Prostate gland (tissue), 2 donors: ENCODE data around the gene GNG14. TPM values are rescaled to one million over a fixed set of nuclear protein-coding genes. Genes with fewer than 3 reads are reported as not detected.
"Not testable (repeated sequence)": the region's sequence is repeated elsewhere in the genome, so short reads cannot be mapped to it uniquely, and the experiment has no call there.

Experiments
- DNase-seq: peaks from one replicate; pipeline ENCODE4 v3.0.0-alpha.2; 2019; ENCODE audit warnings: low spot score
- H3K27ac ChIP-seq, 2 donors: fragments of 200-600 bp; sonication (generic); 2 replicates each; pipeline ENCODE4 v1.5.1; 2017 to 2019
- H3K27me3 ChIP-seq: fragments of 200-600 bp; sonication (generic); replicated peaks from 2 replicates; pipeline ENCODE4 v1.5.1; 2019; ENCODE audit not compliant: insufficient read depth
- H3K36me3 ChIP-seq, 2 donors: fragments of 200-600 bp; sonication (generic); 1 replicate in 1 of 2; 2 replicates in 1 of 2; pipeline versions ENCODE4 v1.5.1 to v1.8.1; 2017 to 2019
- H3K4me1 ChIP-seq: fragments of 200-600 bp; sonication (generic); replicated peaks from 2 replicates; pipeline ENCODE4 v1.5.1; 2019
- H3K4me3 ChIP-seq, 2 donors: fragments of 200-600 bp; sonication (generic); 2 replicates each; pipeline ENCODE4 v1.5.1; 2017 to 2019
- H3K9me3 ChIP-seq: fragments of 200-600 bp; sonication (generic); 2 replicates; pipeline ENCODE4 v1.5.1; 2017
- POLR2A ChIP-seq: fragments of 450-650 bp; IDR thresholded peaks from one replicate; pipeline ENCODE4 v1.6.1; 2016; ENCODE audit warnings: antibody characterized with exemption, mild to moderate bottlenecking
- POLR2AphosphoS5 ChIP-seq: sonication (generic); formaldehyde crosslinking; IDR thresholded peaks from one replicate; pipeline ENCODE4 v1.6.1; 2017; ENCODE audit warnings: antibody characterized with exemption
- WGBS: methylation state at CpG from one replicate; pipeline ENCODE4 v1.1.5; 2018; 5-methylcytosine and 5-hydroxymethylcytosine counted together
- intact Hi-C: fragments of 100-400 bp; cut with DNase I; formaldehyde crosslinking; loops from one replicate; pipeline ENCODE4 v1.14.2; 2022
- total RNA-seq, 2 donors: library from RNA; depleted of rRNA; stranded (reverse); fragments of >200 nt; gene quantifications; one replicate each; pipeline ENCODE4 v1.1.0, GENCODE V29; 2016
- TF ChIP-seq, protein P1 (sequence below), 4 experiments: fragments of 200-600 bp in 2 of 4; fragments of 450-650 bp in 2 of 4; sonication (generic) in 2 of 4; IDR thresholded peaks; 1 replicate in 3 of 4; 2 replicates in 1 of 4; pipeline ENCODE4 v1.5.1; 2016 to 2019; ENCODE audit warnings: antibody characterized with exemption in 4 of 4, mild to moderate bottlenecking in 2 of 4, moderate library complexity in 2 of 4

The GNG14 gene
- total RNA-seq, 2 donors from 2014 or later = not detected

DNA sequence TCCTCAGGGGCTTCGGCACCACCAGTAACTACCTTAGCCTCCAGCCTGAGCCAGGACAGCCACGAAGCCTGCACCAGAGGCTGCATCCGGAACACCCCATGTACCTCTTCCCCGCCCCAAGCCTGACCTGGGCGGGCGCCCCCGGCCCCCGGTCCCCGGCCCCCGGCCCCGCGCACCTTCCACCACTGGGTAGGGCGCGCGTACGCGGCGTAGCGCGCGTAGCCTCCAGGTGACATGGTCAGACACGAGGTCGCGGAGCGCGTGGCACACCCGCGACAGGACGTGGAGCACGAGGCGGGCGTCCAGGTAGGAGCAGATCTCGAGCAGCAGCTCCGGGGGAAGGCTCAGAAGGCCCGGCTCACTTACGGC lies 8.2 kb downstream of the GNG14 start:
- intact Hi-C loops = no loop called here
- 5% methylated on average over 33 of the region's 36 CpGs for WGBS
- no peak overlapping the region for H3K27ac ChIP-seq

DNA sequence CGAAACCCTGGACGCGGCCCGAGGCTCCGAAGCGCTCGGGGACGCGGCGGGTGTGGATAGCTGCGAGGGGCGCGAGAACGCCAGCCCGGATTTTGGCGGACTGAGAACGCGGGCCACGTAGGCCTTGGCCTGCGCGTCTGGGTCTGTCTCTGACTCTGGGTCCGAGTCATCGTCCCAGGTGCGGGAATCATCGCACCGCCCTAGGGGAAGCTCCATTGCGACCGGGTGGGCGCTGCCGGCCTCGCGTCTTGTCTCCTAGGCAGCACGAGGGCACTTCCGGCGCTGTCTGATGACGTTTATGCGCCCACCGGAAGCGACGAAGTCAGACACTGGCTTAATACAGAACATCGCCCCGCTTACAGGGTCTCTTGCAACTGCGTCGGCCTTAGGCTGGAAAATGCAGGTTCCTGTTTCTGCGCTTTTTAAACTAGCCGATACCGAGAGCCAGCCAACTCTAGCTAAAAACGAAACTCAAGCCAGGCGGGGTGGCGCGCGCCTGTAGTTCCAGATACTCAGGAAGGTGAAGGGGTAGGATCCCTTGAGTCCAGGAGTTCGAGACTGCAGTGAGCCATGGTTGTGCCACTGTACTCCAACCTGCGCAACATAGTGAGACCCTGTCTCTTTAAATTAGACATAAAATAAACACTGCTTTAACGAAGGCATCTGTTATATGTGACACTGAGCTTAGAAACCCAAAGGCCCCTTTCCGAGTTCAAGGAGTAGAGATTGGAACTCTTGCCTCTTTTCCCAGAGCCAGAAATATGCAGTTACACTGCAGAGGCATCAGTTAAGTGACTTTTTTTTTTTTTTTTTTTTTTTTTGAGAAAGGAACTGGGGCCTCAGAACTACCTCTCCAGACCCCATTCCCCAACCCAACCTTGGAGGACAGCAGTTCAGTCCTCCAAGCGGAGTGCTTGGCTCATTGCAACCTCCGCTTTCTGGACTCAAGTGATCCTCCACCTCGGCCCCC lies 8.9 kb downstream of the GNG14 start, which contains the start of gene FBXW9:
TSS of gene FBXW9 (minus strand) at position 266 of the 970 bp plus-strand sequence. CDS start at position 216, 50 bp downstream.
- DNase-seq = peak; percentile 95
- intact Hi-C loops = no loop called here
- WGBS = 8% methylated on average over 50 of the region's 59 CpGs
- Histone ChIP-seq H3K27me3 (no peaks in the 10 kb centered on the region), H3K4me3 (peak within 1 kb of the TSS; percentile 47 to 77), H3K4me1 (peaks cover 9% of the 10 kb centered on the region), H3K27ac (peak within 1 kb of the TSS; percentile 77), H3K9me3 (no peaks in the 10 kb centered on the region), H3K36me3 (peaks cover 0 to 13% of the 10 kb centered on the region in 2 donors)
- TF ChIP-seq POLR2A (peak; percentile 34), POLR2AphosphoS5 (peak; percentile 99)
- TF ChIP-seq, protein P1, sequence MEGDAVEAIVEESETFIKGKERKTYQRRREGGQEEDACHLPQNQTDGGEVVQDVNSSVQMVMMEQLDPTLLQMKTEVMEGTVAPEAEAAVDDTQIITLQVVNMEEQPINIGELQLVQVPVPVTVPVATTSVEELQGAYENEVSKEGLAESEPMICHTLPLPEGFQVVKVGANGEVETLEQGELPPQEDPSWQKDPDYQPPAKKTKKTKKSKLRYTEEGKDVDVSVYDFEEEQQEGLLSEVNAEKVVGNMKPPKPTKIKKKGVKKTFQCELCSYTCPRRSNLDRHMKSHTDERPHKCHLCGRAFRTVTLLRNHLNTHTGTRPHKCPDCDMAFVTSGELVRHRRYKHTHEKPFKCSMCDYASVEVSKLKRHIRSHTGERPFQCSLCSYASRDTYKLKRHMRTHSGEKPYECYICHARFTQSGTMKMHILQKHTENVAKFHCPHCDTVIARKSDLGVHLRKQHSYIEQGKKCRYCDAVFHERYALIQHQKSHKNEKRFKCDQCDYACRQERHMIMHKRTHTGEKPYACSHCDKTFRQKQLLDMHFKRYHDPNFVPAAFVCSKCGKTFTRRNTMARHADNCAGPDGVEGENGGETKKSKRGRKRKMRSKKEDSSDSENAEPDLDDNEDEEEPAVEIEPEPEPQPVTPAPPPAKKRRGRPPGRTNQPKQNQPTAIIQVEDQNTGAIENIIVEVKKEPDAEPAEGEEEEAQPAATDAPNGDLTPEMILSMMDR (IDR thresholded peaks at IDR 0.05) = peak in 1 of 4 experiments; percentile 33

More for the DNA sequence above, 8.2 kb downstream of the GNG14 start:
- H3K9me3 ChIP-seq = no peaks in the 10 kb centered on the region
- peak overlapping the region; percentile 47 to 77 for H3K4me3 ChIP-seq
- TF ChIP-seq POLR2A (no peak), POLR2AphosphoS5 (no peak)
- TF ChIP-seq, protein P1 (IDR thresholded peaks at IDR 0.05) = no peak
- no peaks in the 10 kb centered on the region for H3K27me3 ChIP-seq
- DNase-seq = no peak
- H3K4me1 ChIP-seq = peaks cover 9% of the 10 kb centered on the region
- H3K36me3 ChIP-seq = peaks cover 0 to 6% of the 10 kb centered on the region in 2 donors

DNA sequence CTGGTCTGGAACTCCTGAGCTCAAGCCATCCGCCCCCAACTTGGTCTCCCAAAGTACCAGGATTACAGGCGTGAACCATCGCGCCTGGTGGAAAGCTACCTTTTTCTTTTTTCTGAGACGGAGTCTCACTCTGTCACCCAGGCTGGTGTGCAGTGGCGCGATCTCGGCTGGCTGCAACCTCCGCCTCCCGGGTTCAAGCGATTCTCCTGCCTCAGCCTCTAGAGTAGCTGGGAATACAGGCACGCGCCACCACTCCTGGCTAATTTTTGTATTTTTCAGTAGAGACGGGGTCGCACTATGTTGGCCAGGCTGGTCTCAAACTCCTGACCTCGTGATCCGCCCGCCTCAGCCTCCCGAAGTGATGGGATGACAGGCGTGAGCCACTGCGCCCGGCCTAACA lies 9.6 kb downstream of the GNG14 start:
- H3K9me3 ChIP-seq, intact Hi-C loops, H3K4me3 ChIP-seq, H3K27me3 ChIP-seq, DNase-seq, H3K27ac ChIP-seq, H3K4me1 ChIP-seq: not testable (repeated sequence)
- peaks cover 5 to 20% of the 10 kb centered on the region in 2 donors for H3K36me3 ChIP-seq
- WGBS = 96% methylated on average over 22 of the region's 22 CpGs

DNA sequence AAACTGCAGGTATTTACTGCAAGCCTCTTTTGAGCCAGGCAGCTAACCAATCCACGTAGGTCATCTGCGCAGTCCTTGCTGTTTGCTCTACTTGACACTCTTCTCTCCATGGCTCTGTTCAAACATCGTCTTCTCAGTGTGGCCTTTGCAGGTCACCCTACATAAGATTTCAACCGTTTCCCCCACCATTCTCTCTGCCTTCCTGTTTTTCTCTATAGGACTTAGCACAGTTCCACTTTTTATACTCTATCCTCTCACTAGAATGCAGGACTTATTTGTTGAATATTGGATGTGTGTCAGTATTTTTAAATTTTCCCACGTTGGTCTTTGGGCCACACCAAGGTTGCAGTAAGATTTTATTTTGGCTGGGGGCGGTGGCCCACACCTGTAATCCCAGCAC lies 10.3 kb downstream of the GNG14 start:
- Histone ChIP-seq H3K4me3 (no peak overlapping the region), H3K4me1 (peaks cover 9% of the 10 kb centered on the region), H3K36me3 (peaks cover 12 to 21% of the 10 kb centered on the region in 2 donors), H3K27ac (no peak overlapping the region), H3K9me3 (no peaks in the 10 kb centered on the region), H3K27me3 (no peaks in the 10 kb centered on the region)
- TF ChIP-seq POLR2AphosphoS5 = no peak
- TF ChIP-seq, protein P1 (IDR thresholded peaks at IDR 0.05) = no peak
- 74% methylated on average over 6 of the region's 6 CpGs for WGBS
- intact Hi-C loops = no loop called here
- DNase-seq = no peak

DNA sequence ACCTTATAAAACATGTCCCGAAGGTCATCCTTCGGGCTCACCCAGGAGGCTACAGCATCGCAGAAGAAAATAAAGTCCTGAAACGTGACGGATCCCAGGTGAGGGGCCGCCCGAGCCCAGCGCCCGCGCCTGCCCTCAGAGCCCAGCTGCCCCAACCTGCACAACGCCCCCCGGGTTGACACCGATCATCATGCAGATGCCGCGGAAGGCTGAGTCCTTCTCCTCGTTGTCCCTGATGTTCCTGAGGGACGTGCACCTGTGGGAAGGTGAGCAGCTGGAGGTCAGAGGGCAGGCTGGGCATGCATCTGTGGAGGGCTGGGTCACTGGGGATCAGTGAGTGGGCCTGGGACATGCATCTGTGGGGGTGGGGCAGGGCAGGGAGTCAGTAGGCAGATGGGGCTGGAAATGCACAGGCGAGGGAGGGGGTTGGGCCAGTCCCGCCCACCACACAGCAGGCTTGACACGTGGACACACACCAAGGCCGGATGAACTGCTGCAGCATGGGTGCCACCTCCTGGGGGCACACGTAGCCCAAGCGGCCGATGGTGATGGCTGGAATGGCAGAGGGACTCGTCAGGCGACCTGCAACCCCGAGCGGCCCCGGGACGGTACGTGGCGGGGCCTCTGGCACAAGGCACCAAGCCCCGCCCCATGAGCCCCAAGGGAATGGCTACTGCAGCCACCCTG lies 13.9 kb downstream of the GNG14 start:
- Histone ChIP-seq H3K36me3 (peaks cover 30 to 38% of the 10 kb centered on the region in 2 donors), H3K27me3 (no peaks in the 10 kb centered on the region), H3K4me1 (no peaks in the 10 kb centered on the region), H3K9me3 (no peaks in the 10 kb centered on the region), H3K4me3 (no peak overlapping the region), H3K27ac (no peak overlapping the region)
- TF ChIP-seq POLR2AphosphoS5 (no peak), POLR2A (no peak)
- TF ChIP-seq, protein P1 (IDR thresholded peaks at IDR 0.05) = no peak
- WGBS = 85% methylated on average over 32 of the region's 33 CpGs
- intact Hi-C loops = no loop called here
- DNase-seq = no peak
